Right lobe of liver (tissue), 4 donors: ENCODE results near the gene PPP1R9A.

Source experiments
- POLR2A ChIP-seq: fragments of 450-650 bp; IDR thresholded peaks from one replicate; pipeline ENCODE4 v1.6.1; 2017; ENCODE audit warnings: antibody characterized with exemption, mild to moderate bottlenecking
- TF ChIP-seq, protein P1 (sequence below), 4 donors: fragments of 200-600 bp in 3 of 4; fragments of 450-650 bp in 1 of 4; IDR thresholded peaks; one replicate each; pipeline versions ENCODE4 v1.5.1 to v1.8.0; 2016 to 2022; ENCODE audit warnings: antibody characterized with exemption in 4 of 4, mild to moderate bottlenecking in 2 of 4
- donor health status: DM: no; HTN: no; CAD: no.
- donor health status: DM: no; HTN: no; CAD: no.
- donor health status: DM: no; HTN: yes; CAD: no.

DNA sequence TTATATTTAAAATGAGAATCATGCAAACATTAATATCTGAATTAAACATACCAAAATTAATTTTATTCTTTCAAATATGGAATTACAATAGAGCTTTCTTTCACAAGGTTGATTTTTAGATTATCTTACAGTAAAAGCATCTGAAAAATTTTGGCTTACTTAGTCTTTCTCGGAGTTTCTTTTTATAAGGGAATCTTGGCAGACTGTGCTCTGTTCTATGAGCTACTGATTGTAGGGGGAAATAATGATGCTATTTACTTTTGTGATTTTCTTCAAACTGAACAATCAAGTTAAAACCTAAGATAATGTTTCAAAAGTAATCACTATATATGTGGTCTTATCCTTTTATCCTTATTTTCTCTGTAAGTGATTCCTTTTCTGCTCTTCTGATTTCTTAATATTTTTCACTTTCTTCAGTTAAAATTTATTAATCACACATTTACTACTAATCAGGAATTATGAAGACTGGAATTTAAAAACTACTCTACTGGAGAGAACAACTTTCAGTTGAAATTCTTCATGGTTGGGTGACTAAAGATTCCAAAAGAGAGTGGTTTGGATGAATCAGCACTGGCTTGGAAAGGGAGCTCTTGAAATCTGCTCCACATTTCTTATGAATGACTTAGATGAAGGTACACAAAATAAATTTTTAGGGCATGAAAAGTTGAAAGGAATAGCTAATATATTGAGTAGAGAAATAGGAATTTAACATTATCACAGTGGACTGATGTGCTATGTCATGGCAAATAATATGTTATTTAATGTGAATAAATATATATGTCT is 103.9 kb downstream of the PPP1R9A start:
- TF ChIP-seq, protein P1, sequence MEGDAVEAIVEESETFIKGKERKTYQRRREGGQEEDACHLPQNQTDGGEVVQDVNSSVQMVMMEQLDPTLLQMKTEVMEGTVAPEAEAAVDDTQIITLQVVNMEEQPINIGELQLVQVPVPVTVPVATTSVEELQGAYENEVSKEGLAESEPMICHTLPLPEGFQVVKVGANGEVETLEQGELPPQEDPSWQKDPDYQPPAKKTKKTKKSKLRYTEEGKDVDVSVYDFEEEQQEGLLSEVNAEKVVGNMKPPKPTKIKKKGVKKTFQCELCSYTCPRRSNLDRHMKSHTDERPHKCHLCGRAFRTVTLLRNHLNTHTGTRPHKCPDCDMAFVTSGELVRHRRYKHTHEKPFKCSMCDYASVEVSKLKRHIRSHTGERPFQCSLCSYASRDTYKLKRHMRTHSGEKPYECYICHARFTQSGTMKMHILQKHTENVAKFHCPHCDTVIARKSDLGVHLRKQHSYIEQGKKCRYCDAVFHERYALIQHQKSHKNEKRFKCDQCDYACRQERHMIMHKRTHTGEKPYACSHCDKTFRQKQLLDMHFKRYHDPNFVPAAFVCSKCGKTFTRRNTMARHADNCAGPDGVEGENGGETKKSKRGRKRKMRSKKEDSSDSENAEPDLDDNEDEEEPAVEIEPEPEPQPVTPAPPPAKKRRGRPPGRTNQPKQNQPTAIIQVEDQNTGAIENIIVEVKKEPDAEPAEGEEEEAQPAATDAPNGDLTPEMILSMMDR (IDR thresholded peaks at IDR 0.05): no peak
- TF ChIP-seq POLR2A: no peak
